ENCODE measurements around the gene GALR3.

Gene GALR3

GRCh38 chr22:37803639-37804351, 19.4 kb upstream of the GALR3 start:
- DNase-seq (ENCODE audit: low read depth) = no peak

DNA sequence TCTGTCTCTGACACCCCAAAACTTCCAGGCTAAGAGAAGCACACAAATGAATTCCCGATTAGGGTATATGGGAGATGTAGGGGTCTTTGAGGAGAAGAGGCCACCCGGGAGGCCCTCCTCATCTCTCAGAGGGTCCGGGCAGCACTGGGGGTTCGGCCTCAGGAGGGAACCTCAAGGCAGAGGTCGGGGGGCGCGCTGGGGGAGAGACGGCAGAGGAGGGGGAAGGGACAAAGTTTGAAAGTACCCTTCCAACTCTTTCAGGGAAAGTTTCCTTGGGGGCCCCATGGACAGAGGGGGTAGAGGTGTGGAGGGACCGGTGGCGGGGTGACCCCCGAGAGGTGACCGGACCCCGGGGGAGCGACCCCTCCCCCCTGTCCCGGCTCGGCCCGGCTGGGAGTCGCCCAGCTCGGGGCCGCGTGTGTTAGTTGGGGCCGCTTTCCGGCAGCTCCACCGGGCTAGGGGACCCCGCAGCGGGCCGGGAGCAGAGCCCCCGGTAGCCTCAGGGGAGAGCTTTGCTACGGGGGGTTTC, 18.8 kb upstream of the GALR3 start:
- DNase-seq (ENCODE audit: low read depth) = no peak

DNA sequence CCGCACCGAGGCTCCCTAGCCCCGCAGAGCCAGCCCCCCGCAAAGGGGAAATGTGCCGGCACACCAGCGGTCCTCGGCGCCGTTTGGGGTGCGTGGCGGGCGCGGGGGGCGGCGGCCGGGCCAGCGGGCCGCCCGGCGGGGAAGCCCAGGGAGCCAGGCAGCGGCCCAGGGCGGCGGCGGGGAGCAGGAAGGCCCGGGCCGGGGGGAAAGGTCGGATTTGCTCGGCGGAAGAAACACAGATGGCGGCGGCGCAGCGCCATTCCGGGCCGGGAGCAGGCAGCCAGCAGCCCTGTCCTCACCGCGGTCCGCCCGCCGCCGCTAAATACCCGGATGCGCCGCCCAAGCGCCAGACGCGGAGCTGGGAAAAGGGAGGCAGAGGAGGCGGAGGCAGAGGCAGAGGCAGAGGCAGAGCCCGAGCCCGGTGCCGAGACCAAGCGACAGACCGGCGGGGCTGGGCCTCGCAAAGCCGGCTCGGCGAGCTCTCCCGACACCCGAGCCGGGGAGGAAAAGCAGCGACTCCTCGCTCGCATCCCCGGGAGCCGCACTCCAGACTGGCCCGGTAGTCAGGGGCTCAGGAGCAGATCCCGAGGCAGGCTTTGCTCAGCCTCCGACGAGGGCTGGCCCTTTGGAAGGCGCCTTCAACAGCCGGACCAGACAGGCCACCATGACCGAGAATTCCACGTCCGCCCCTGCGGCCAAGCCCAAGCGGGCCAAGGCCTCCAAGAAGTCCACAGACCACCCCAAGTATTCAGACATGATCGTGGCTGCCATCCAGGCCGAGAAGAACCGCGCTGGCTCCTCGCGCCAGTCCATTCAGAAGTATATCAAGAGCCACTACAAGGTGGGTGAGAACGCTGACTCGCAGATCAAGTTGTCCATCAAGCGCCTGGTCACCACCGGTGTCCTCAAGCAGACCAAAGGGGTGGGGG, 18.0 kb upstream of the GALR3 start:
- no peak for DNase-seq (ENCODE audit: low read depth)

GRCh38 chr22:37805810-37806277, 17.3 kb upstream of the GALR3 start:
- DNase-seq (ENCODE audit: low read depth) = no peak

DNA sequence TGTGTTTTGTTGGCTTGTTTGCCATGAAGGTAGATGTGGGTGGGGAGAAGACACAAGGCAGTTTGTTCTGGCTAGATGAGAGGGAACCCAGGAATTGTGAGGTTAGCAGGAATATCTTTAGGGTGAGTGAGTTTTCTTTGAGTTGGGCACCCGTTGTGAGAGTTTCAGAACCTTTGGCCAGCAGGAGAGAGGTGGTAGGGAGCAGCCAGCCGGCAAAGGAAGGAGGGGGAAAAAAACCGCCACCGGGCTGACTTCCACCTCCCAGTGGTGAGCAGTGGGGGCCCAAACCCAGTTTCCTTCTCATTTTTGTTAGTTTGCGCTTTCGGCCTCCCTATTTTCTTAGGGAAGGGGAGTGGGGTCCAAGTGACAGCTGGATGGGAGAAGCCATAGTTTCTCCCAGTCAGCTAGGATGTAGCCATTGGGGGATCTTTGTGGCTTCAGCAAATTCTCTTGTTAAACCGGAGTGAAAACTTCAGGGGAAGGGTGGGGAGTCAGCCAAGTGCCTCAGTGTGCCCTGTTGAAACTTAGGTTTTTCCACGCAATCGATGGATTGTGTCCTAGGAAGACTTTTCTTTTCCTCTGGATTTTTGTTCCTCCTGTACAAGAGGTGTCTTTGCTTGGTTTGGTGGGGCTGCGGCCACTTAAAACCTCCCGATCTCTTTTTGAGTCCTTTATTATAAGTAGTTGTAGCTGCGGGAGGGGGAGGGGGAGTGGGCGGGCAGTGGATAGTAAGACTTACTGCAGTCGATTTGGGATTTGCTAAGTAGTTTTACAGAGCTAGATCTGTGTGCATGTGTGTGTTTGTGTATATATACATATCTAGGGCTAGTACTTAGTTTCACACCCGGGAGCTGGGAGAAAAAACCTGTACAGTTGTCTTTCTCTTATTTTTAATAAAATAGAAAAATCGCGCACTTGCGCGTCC, 16.5 kb upstream of the GALR3 start:
- no peak for DNase-seq (ENCODE audit: low read depth)

GRCh38 chr22:37807410-37808293, 15.5 kb upstream of the GALR3 start, which contains the start of gene GCAT:
Gene GCAT, plus strand, starts transcription at chr22:37807934. Its CDS starts 34 bp downstream, at chr22:37807968.
- DNase-seq (ENCODE audit: low read depth) = peak; percentile 68

DNA sequence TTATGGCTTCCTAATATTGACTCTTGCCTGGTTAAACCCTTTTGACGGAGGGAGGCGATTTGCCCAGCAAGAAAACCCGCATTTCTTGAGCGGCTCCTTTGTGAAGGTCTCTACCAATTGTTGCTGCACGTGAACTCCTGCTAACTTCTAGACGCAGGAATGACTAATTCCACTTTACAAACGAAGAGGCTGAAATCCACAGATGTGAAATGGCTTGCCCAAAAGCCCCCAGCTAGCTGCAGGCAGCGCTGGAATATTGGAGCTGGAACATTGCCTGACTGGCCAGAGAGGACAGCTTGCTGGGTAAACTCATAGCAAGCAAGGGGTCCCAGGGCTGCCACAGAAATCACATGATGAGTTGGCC, 14.9 kb upstream of the GALR3 start:
- DNase-seq (ENCODE audit: low read depth) = no peak

DNA sequence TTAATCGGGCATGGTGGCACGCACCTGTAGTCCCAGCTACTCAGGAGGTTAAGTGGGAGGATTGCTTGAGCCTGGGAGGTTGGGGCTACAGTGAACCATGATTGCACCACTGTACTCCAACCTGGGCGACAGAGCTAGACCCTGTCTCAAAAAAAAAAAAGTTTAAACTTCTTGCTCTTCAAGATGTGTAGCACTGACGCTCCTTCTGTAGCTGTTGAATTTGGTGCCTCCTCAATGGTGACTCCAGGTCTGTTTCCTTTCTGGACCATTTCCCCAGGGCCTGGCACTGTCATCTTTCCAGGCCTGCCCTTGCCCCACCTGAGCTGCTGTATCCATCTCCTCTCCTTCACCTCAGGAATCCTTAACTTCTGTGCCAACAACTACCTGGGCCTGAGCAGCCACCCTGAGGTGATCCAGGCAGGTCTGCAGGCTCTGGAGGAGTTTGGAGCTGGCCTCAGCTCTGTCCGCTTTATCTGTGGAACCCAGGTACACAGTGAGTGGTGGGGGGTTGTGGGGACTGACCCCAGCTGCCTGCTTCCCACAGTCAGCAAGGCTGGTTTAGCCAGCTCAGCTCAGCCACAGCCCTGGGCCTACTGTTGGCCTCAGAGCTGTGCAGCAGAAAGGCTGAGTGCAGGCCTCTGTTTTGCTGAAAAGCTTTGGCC, 13.4 kb upstream of the GALR3 start:
- no peak for DNase-seq (ENCODE audit: low read depth)

GRCh38 chr22:37811867-37812266, 11.3 kb upstream of the GALR3 start:
- no peak for DNase-seq (ENCODE audit: low read depth)

- no peak for DNase-seq (ENCODE audit: low read depth)
Measured at GRCh38 chr22:37812869-37813678, 10.1 kb upstream of the GALR3 start.

GRCh38 chr22:37815593-37815992, 7.6 kb upstream of the GALR3 start:
- DNase-seq (ENCODE audit: low read depth) = no peak

DNA sequence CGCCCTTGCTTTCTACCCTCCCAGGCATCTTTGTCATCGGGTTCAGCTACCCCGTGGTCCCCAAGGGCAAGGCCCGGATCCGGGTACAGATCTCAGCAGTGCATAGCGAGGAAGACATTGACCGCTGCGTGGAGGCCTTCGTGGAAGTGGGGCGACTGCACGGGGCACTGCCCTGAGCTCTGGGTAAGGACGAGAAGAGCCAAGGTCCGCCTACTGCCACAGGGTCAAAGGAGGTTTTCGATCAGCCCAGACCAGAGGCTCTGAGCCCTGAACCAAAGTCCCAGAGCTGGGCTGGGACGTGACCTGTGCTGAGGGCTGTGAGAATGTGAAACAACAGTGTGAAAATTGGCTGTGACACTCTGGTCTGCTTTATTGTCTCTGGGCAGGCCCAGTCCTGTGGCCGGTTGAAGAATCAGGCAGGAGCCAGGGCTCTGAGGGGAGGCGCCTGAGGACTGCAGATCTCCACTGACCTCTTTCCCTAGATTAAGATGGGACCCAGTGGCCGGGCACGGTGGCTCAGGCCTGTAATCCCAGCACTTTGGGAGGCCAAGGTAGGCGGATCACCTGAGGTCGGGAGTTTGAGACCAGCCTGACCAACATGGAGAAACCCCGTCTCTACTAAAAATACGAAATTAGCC, 6.5 kb upstream of the GALR3 start:
- DNase-seq (ENCODE audit: low read depth) = no peak

DNA sequence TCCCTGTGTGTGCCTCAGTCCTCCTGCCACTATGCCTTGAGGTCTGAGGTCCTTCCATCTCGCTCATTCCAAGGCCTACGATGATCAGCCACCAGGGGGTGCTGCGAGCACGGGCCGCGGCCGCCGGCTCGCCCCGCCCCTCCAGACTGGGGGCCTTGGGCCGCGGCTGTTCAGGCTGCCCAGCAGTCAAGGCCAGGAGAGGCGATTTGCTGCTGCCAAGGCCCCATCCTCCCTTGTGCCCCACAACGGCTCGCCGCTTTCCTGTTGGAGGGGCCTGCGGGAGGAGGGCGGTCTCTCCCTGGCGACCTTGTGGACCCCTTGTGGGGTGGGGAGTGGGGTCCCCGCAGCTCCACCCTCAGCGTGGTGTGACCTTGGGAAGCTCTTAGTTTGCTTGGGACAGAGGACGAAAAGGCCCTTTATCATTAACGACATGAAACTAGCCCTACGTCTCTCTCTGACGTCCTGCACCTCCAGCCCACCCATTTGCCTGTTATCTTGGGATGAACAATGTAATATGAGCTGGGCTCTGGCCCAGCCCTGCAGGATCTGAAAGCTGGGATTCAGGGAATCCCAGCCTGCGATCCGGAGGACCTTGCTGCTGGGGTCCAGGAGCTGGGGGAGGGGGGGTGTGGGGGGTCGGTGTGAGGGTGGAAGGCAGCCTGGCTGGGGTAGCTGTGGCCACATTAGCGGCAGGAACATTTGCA, 5.3 kb upstream of the GALR3 start:
- DNase-seq (ENCODE audit: low read depth) = peak; percentile 69

GRCh38 chr22:37818409-37819104, 4.6 kb upstream of the GALR3 start:
- DNase-seq (ENCODE audit: low read depth) = peak; percentile 28

DNA sequence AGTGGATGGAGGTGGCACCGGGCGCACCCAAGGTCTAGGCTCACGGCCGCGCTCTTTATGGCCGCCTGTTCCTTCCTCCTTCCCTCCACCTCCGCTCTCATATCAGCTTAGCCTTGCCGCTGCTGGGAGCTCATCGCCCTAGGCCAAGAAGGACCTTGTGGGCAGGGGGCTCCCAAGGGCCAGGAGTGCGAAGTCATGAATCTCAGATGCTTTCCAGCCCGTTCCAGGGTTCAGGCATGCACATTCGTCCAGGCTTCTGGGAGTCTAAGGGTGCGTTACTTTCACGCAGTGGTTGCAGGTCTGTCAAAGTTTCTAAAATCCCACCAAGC, 4.1 kb upstream of the GALR3 start:
- no peak for DNase-seq (ENCODE audit: low read depth)

DNA sequence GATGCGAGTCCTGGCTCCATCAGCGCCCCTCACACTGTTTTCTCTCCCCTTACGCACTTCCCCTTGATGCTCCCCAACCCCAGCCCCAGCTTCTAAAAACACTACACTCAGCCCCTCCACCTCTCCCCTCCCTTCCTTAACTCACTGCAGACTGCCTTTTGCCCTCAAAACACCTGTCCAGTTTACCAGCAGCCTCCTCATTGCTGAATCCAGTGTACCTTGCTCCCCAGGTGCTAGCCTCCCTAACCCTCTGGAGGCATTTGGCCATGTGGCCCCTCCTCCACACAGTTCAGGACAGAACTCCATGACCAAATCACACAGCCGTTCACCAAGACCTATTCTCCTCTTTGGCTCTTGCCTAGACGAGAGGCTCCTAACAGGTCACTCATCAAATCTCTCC, 2.8 kb upstream of the GALR3 start:
- DNase-seq (ENCODE audit: low read depth) = no peak

GRCh38 chr22:37822079-37822833, 926 bp upstream of the GALR3 start:
- DNase-seq (ENCODE audit: low read depth) = no peak
